Osteocyte (in vitro differentiated cells): ENCODE measurements around the gene AIP. TPM values are rescaled to one million over a fixed set of nuclear protein-coding genes. Genes with fewer than 3 reads are reported as not detected.
A peak's percentile ranks its signal among the peaks of the same experiment; 100 is the strongest.
"Not testable (repeated sequence)": the region's sequence is repeated elsewhere in the genome, so short reads cannot be mapped to it uniquely, and the experiment has no call there.

Experiments
- DNase-seq: peaks from one replicate; pipeline ENCODE4 v3.0.0; 2021; ENCODE audit warnings: mixed read lengths; ENCODE audit not compliant: unreplicated experiment; ENCODE audit errors: extremely low spot score
- H3K27ac Mint-ChIP-seq: one replicate; pipeline ENCODE4 v1.8.0; 2021; ENCODE audit warnings: mild to moderate bottlenecking, mixed read lengths; ENCODE audit not compliant: unreplicated experiment
- H3K27me3 Mint-ChIP-seq: one replicate; pipeline ENCODE4 v1.8.0; 2021; ENCODE audit warnings: mixed read lengths; ENCODE audit not compliant: unreplicated experiment
- H3K36me3 Mint-ChIP-seq: one replicate; pipeline ENCODE4 v1.8.0; 2021; ENCODE audit warnings: mixed read lengths; ENCODE audit not compliant: unreplicated experiment
- H3K4me1 Mint-ChIP-seq: one replicate; pipeline ENCODE4 v1.8.0; 2021; ENCODE audit warnings: mixed read lengths; ENCODE audit not compliant: unreplicated experiment
- H3K4me3 Mint-ChIP-seq: one replicate; pipeline ENCODE4 v1.8.0; 2021; ENCODE audit warnings: mild to moderate bottlenecking, moderate library complexity, mixed read lengths; ENCODE audit not compliant: unreplicated experiment
- H3K9me3 Mint-ChIP-seq: one replicate; pipeline ENCODE4 v1.8.0; 2021; ENCODE audit warnings: mixed read lengths; ENCODE audit not compliant: unreplicated experiment
- total RNA-seq: library from RNA; stranded (reverse); gene quantifications from 2 replicates; pipeline ENCODE4 v1.2.1, GENCODE V29; 2021
- TF ChIP-seq, protein P1 (sequence below): fragments of 200-600 bp; sonication (generic); IDR thresholded peaks from 2 replicates; pipeline ENCODE4 v1.5.0; 2021; ENCODE audit warnings: antibody characterized with exemption, mild to moderate bottlenecking, moderate library complexity

The AIP gene
- total RNA-seq, 1 donor from 2014 or later: 76.5 TPM

DNA sequence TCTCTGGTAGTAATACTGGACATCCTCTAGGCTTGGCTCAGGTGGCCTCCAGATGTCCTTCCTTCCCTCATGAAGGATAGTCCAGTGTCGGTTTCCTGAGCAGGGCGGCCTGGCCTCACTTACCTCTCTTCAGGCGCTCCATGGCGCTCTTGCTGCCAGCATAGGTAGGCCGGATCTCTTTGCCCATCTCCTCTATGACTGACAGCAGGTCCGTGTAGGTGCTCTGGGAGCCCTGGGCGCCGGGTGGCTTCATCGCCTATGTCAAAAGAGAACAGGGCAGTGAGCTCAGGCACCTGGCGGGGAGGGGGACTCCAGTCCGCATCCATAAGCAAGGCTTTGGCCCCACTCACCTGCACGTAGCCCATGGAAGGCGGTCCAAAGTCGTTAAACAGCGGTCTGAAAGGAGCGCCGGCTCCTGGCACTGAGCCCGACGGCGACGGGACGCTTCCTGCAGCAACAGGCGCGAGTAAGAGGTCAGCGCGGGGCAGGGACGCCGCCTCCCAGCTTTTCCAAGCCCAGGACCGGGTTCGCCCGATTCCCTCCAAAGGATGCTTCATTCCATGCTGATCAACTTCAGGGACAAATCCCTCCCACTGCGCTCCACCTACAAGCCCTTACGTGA is 24.5 kb downstream of the AIP start:
- Mint-ChIP-seq H3K4me3 (peak overlapping the region; percentile 79), H3K36me3 (no peaks in the 10 kb centered on the region), H3K9me3 (no peaks in the 10 kb centered on the region), H3K27me3 (peaks cover 16% of the 10 kb centered on the region), H3K4me1 (peaks cover 38% of the 10 kb centered on the region), H3K27ac (peak overlapping the region; percentile 93)
- no peak for DNase-seq
- TF ChIP-seq, protein P1, sequence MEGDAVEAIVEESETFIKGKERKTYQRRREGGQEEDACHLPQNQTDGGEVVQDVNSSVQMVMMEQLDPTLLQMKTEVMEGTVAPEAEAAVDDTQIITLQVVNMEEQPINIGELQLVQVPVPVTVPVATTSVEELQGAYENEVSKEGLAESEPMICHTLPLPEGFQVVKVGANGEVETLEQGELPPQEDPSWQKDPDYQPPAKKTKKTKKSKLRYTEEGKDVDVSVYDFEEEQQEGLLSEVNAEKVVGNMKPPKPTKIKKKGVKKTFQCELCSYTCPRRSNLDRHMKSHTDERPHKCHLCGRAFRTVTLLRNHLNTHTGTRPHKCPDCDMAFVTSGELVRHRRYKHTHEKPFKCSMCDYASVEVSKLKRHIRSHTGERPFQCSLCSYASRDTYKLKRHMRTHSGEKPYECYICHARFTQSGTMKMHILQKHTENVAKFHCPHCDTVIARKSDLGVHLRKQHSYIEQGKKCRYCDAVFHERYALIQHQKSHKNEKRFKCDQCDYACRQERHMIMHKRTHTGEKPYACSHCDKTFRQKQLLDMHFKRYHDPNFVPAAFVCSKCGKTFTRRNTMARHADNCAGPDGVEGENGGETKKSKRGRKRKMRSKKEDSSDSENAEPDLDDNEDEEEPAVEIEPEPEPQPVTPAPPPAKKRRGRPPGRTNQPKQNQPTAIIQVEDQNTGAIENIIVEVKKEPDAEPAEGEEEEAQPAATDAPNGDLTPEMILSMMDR: no peak

- peak; percentile 99 for DNase-seq
- Mint-ChIP-seq H3K4me1 (peaks cover 37% of the 10 kb centered on the region), H3K4me3 (peak within 1 kb of the TSS; percentile 79), H3K27ac (peak within 1 kb of the TSS; percentile 95), H3K27me3 (peaks cover 20% of the 10 kb centered on the region), H3K36me3 (no peaks in the 10 kb centered on the region), H3K9me3 (no peaks in the 10 kb centered on the region)
- TF ChIP-seq, protein P1: no peak
Observed at GRCh38 chr11:67507864-67508485, 25.1 kb downstream of the AIP start, which contains the start of gene CDK2AP2. Gene CDK2AP2, minus strand, starts transcription at chr11:67508162. Its CDS starts 80 bp downstream, at chr11:67508082.

- no peaks in the 10 kb centered on the region for H3K9me3 Mint-ChIP-seq
- peaks cover 23% of the 10 kb centered on the region for H3K27me3 Mint-ChIP-seq
- DNase-seq: peak; percentile 99
- TF ChIP-seq, protein P1: no peak
- H3K27ac Mint-ChIP-seq: peak overlapping the region; percentile 95
- H3K36me3 Mint-ChIP-seq: no peaks in the 10 kb centered on the region
- peak overlapping the region; percentile 79 for H3K4me3 Mint-ChIP-seq
- H3K4me1 Mint-ChIP-seq: peaks cover 32% of the 10 kb centered on the region
Observed at GRCh38 chr11:67508486-67509121, 25.8 kb downstream of the AIP start.

GRCh38 chr11:67510023-67510345 is 27.2 kb downstream of the AIP start:
- TF ChIP-seq, protein P1: no peak
- H3K9me3 Mint-ChIP-seq: no peaks in the 10 kb centered on the region
- peaks cover 28% of the 10 kb centered on the region for H3K4me1 Mint-ChIP-seq
- no peak for DNase-seq
- H3K27ac Mint-ChIP-seq: no peak overlapping the region
- H3K4me3 Mint-ChIP-seq: peak overlapping the region; percentile 53
- no peaks in the 10 kb centered on the region for H3K36me3 Mint-ChIP-seq
- H3K27me3 Mint-ChIP-seq: peaks cover 32% of the 10 kb centered on the region

DNA sequence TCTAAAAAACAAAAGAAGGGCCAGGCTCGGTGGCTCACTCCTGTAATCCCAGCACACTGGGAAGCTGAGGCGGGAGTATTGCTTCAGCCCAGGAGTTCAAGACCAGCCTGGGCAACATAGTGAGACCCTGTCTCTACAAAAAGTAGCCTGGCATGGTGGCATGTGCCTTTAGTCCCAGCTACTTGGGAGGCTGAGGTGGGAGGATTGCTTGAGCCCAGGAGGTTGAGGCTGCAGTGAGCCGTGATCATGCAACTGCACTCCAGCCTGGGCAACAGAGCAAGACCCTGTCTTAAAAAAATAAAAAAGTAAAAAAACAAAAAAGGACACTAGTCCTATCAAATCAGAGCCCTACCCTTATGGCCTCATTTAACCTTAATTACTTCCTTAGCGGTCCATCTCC is 28.7 kb downstream of the AIP start:
- H3K27me3 Mint-ChIP-seq: peaks cover 40% of the 10 kb centered on the region
- not testable (repeated sequence) for H3K4me3 Mint-ChIP-seq, H3K27ac Mint-ChIP-seq

More for the DNA sequence above, 28.7 kb downstream of the AIP start:
- not testable (repeated sequence) for DNase-seq, H3K36me3 Mint-ChIP-seq, H3K9me3 Mint-ChIP-seq
- H3K4me1 Mint-ChIP-seq: peaks cover 16% of the 10 kb centered on the region
